SIG-M5 (cell line): ENCODE results near the gene CLSTN1.

Source experiments
- DNase-seq: peaks from one replicate; lab custom pipeline; 2025; lab: John Stamatoyannopoulos, UW

The CLSTN1 gene

GRCh38 chr1:9823943-9824701 lies at the start of gene CLSTN1:
TSS of gene CLSTN1 (minus strand) at chr1:9823965. CDS start at chr1:9823733, 232 bp downstream.
- DNase-seq: no peak

GRCh38 chr1:9873385-9873784 lies 49.6 kb upstream of the CLSTN1 start:
- no peak for DNase-seq

GRCh38 chr1:9872430-9873165 lies 48.8 kb upstream of the CLSTN1 start:
- DNase-seq: no peak

GRCh38 chr1:9871707-9872425 lies 48.1 kb upstream of the CLSTN1 start:
- DNase-seq: no peak

- DNase-seq: no peak
These were observed 47.3 kb upstream of the CLSTN1 start for GRCh38 chr1:9871021-9871420.

GRCh38 chr1:9870572-9870971 lies 46.8 kb upstream of the CLSTN1 start:
- no peak for DNase-seq

- no peak for DNase-seq
These were observed 46.1 kb upstream of the CLSTN1 start for GRCh38 chr1:9869831-9870251.

GRCh38 chr1:9868244-9868590 lies 44.5 kb upstream of the CLSTN1 start:
- DNase-seq: no peak

- no peak for DNase-seq
These were observed 43.9 kb upstream of the CLSTN1 start for GRCh38 chr1:9867408-9868243.

- DNase-seq: no peak
These were observed 43.1 kb upstream of the CLSTN1 start for GRCh38 chr1:9866836-9867235.

GRCh38 chr1:9865724-9866123 lies 42.0 kb upstream of the CLSTN1 start:
- no peak for DNase-seq

- DNase-seq: no peak
These were observed 39.6 kb upstream of the CLSTN1 start for GRCh38 chr1:9863371-9863770.

- no peak for DNase-seq
These were observed 37.6 kb upstream of the CLSTN1 start for GRCh38 chr1:9861360-9861759.

GRCh38 chr1:9860887-9861286 lies 37.1 kb upstream of the CLSTN1 start:
- no peak for DNase-seq

GRCh38 chr1:9859281-9860014 lies 35.7 kb upstream of the CLSTN1 start:
- no peak for DNase-seq

GRCh38 chr1:9858293-9859035 lies 34.7 kb upstream of the CLSTN1 start:
- no peak for DNase-seq

- no peak for DNase-seq
These were observed 31.4 kb upstream of the CLSTN1 start for GRCh38 chr1:9855186-9855585.

GRCh38 chr1:9853249-9853595 lies 29.5 kb upstream of the CLSTN1 start:
- DNase-seq: no peak

GRCh38 chr1:9852410-9853248 lies 28.9 kb upstream of the CLSTN1 start:
- DNase-seq: no peak

GRCh38 chr1:9852004-9852403 lies 28.2 kb upstream of the CLSTN1 start:
- no peak for DNase-seq
